SJCRH30 (cell line): ENCODE data around the gene TMEM181. TPM values are rescaled to one million over a fixed set of nuclear protein-coding genes. Genes with fewer than 3 reads are reported as not detected.
A peak's percentile ranks its signal among the peaks of the same experiment; 100 is the strongest.
"Not testable (repeated sequence)": the region's sequence is repeated elsewhere in the genome, so short reads cannot be mapped to it uniquely, and the experiment has no call there.

Experiments
- DNase-seq, 2 experiments: peaks; one replicate each; pipeline ENCODE4 v3.0.0-alpha.2; 2015 to 2020
- H3K27ac ChIP-seq: fragments of 250-450 bp; sonication (Bioruptor Pico); 2 replicates; pipeline ENCODE4 v1.5.1; 2020; ENCODE audit warnings: mild to moderate bottlenecking, moderate library complexity
- H3K27me3 ChIP-seq: fragments of 250-450 bp; sonication (Bioruptor Pico); 2 replicates; pipeline ENCODE4 v1.5.1; 2020; ENCODE audit warnings: mild to moderate bottlenecking, moderate library complexity
- H3K36me3 ChIP-seq: fragments of 250-450 bp; sonication (Bioruptor Pico); 2 replicates; pipeline ENCODE4 v1.5.1; 2020; ENCODE audit warnings: mild to moderate bottlenecking, moderate library complexity
- H3K4me1 ChIP-seq: fragments of 250-450 bp; sonication (Bioruptor Pico); 2 replicates; pipeline ENCODE4 v1.5.1; 2020; ENCODE audit warnings: mild to moderate bottlenecking, moderate library complexity
- H3K4me3 ChIP-seq: fragments of 250-450 bp; sonication (Bioruptor Pico); 2 replicates; pipeline ENCODE4 v1.5.1; 2020; ENCODE audit warnings: mild to moderate bottlenecking, moderate library complexity
- H3K9me3 ChIP-seq: fragments of 250-450 bp; sonication (Bioruptor Pico); replicated peaks from 2 replicates; pipeline ENCODE4 v1.5.1; 2020; ENCODE audit warnings: mild to moderate bottlenecking, moderate library complexity
- total RNA-seq: library from RNA; depleted of rRNA; stranded (reverse); fragments of >200 nt; shearing (Covaris generic); gene quantifications from 2 replicates; pipeline ENCODE4 v1.2.3, GENCODE V29; 2014

Gene TMEM181
- total RNA-seq, 1 experiment from 2014 or later = 33.5 TPM

DNA sequence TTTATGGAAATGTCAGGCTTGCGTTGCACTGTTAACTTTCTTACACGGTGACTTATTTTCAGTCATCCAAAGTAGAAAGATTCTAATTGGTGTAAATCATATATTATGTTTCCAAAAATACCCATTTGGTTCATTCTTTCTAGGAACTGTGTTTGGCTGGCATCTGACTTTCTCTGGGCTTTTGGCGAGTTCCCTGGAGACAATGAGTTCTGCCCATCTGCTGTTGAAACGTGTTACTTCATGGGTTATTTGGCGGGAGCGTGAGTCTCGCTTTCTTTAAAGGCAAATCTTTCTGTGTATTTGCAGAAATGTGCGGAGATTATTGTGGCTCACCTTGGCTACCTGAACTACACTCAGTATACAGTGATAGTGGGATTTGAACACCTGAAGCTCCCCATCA lies 29.5 kb downstream of the TMEM181 start:
- no peaks in the 10 kb centered on the region for H3K27me3 ChIP-seq
- H3K36me3 ChIP-seq = peaks cover 48% of the 10 kb centered on the region
- H3K27ac ChIP-seq = no peak overlapping the region
- no peak for DNase-seq
- no peak overlapping the region for H3K4me3 ChIP-seq
- H3K4me1 ChIP-seq = no peaks in the 10 kb centered on the region
- H3K9me3 ChIP-seq = no peaks in the 10 kb centered on the region; the same call in 1 of the 2 replicates

DNA sequence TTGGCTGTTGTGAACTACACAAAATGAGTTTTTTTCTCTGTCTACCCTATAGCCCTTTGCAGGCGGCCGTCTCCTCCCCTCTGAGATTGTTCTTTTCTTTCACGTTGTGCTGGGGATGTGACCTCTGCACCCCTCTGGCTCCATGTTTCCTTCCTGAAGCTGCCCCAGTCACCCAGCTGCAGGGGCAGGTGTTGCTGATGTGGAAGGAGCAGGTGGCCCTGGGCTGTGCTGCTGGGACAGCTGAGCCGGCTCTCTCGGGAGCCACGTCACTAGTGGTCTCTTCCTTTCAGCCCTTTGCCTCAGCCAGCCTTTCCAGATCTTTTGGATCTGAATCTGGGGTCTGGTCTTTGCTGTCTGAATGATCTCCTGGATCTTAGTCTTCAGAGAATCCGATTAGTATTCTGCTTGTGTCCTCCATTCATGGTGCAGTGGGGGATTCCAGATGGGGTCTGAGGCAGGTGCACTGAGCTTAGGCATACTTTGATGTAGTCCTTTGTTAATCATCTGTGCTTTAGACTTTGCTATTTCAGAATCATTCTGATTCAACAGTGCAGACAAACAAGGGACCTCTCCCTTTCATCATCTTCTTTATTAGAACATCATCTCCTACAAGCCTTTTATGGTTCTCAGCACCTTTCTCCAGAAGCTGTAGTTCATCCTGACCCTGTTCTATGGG lies 31.4 kb downstream of the TMEM181 start:
- no peak for DNase-seq
- Histone ChIP-seq H3K36me3 (peaks cover 37% of the 10 kb centered on the region), H3K27ac (no peak overlapping the region), H3K9me3 (no peaks in the 10 kb centered on the region), H3K4me1 (no peaks in the 10 kb centered on the region), H3K27me3 (no peaks in the 10 kb centered on the region), H3K4me3 (no peak overlapping the region)

DNA sequence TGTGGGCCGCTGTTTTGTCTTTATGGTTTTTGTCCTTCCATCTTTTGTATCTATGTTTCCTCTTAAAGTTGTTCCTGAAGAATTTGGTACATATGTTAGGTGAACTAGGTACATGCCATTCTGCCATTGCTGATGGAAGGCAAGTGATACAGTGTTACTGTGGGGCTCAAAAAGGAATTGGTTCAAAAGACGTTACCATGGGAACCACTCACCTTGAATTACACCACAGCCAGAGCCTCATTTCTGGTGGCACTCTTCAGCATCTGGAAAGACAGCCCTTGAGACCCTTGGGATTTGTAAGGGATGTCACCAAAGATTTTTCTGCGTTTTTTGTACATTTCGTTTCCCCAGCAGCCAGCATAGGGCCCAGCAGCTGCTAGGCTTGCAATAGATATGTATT lies 31.9 kb downstream of the TMEM181 start:
- Histone ChIP-seq H3K4me3 (no peak overlapping the region), H3K9me3 (no peaks in the 10 kb centered on the region), H3K36me3 (peaks cover 32% of the 10 kb centered on the region), H3K4me1 (no peaks in the 10 kb centered on the region), H3K27ac (no peak overlapping the region), H3K27me3 (no peaks in the 10 kb centered on the region)
- DNase-seq = no peak

DNA sequence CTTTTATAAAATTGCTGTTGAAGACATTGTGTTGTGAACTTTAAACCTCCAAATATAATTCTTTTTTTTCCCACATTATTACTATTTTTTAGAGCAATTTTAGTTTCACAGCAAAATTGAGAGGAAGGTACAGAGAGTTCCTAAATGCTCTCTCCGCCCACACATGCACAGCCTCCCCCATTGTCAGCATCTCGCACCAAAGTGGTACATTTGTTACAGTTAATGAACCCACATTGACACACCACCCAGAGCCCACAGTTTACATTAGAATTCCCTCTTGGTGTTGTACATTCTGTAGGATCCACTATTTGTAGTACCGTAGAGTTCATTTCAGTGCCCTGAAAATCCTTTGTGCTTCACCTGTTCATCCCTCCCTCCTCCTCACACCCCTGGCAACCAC lies 33.8 kb downstream of the TMEM181 start:
- Histone ChIP-seq H3K36me3 (peaks cover 19% of the 10 kb centered on the region; the same call in 1 of the 2 replicates), H3K4me3 (no peak overlapping the region), H3K4me1 (no peaks in the 10 kb centered on the region), H3K27ac (no peak overlapping the region), H3K27me3 (no peaks in the 10 kb centered on the region), H3K9me3 (no peaks in the 10 kb centered on the region)
- DNase-seq = no peak

DNA sequence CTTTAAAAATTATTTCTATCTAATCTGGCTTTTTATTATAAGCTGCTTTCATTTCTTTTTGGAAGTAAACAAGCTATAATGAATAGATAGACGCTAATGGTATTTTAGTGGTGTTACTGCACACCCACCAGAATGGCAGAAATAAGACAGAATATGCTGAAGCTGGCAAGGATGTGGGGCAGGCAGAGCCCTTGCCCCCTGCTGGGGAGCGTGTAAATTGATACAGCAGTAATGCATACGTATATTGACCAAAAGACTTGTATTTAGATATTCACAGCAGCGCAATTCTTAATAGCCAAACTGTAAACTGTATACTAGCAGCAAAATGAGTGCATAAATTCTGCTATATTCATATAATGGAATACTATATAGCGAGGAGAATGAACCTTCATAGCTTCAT lies 35.3 kb downstream of the TMEM181 start:
- H3K36me3 ChIP-seq = peaks cover 19% of the 10 kb centered on the region; the same call in 1 of the 2 replicates
- H3K9me3 ChIP-seq = no peaks in the 10 kb centered on the region
- no peak for DNase-seq
- H3K4me1 ChIP-seq = no peaks in the 10 kb centered on the region
- no peak overlapping the region for H3K27ac ChIP-seq
- H3K4me3 ChIP-seq = no peak overlapping the region
- H3K27me3 ChIP-seq = no peaks in the 10 kb centered on the region

DNA sequence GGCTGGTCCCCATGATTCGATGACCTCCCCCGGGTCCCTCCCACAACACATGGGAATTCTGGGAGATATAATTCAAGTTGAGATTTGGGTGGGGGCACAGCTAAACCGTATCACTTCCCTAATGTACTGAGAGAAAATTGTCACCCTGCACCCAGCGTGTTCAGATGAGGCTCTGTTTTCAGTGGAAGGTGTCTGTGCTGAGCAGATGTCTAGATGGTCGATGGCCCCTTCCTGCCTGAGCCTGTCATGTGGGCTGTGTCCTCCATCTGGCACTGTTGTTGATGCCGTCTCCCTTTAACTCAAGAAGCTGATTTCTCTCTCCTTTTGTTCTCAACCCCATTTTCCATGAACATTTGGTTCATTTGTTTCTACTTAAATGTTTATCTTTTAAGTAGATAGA lies 37.0 kb downstream of the TMEM181 start:
- DNase-seq = no peak
- H3K36me3 ChIP-seq = peaks cover 18% of the 10 kb centered on the region
- no peak overlapping the region for H3K27ac ChIP-seq
- H3K27me3 ChIP-seq = no peaks in the 10 kb centered on the region
- H3K9me3 ChIP-seq = no peaks in the 10 kb centered on the region
- no peaks in the 10 kb centered on the region for H3K4me1 ChIP-seq
- H3K4me3 ChIP-seq = no peak overlapping the region

DNA sequence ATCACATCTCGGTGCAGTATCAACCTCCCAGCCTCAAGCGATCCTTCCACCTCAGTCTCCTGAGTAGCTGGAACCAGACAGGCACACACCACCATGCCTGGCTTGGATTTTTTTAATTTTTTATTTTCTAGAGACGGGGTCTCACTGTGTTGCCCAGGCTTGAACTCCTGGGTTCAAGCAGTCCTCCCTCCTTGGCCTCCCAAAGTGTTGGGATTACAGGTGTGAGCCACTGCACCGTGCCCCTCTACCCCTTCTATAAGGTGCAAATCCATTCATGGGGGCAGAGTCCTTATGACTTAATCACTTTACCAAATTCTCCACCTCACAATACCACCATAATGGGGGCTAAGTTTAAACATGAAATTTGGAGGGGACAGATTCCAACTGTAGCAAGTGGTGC lies 37.7 kb downstream of the TMEM181 start:
- peaks cover 18% of the 10 kb centered on the region for H3K36me3 ChIP-seq

DNA sequence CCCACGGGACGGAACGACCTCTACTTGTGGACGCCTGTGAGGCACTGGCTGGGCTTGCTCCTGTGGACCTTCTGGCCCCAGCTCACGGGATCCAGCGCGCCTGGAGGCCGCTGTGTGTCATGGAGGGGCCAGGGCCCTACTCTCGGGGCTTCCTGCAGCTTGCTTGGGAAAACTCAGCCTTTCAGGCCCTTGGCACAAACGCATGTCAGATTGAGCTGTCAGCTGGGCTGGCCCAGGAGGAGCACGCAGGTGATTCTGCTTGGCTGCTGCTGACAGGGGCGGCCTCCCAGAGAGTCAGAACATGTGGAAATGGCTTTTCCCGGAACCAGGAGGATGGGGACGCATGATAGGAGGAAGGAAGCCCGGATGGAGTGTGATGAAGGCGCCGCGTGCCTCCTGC lies 39.7 kb downstream of the TMEM181 start:
- Histone ChIP-seq H3K4me3 (no peak overlapping the region), H3K9me3 (no peaks in the 10 kb centered on the region), H3K27ac (no peak overlapping the region), H3K27me3 (no peaks in the 10 kb centered on the region), H3K4me1 (no peaks in the 10 kb centered on the region), H3K36me3 (peaks cover 11% of the 10 kb centered on the region)
- no peak for DNase-seq

More for the DNA sequence above, 37.7 kb downstream of the TMEM181 start:
- Histone ChIP-seq H3K4me3 (no peak overlapping the region), H3K4me1 (no peaks in the 10 kb centered on the region), H3K27ac (no peak overlapping the region), H3K27me3 (no peaks in the 10 kb centered on the region), H3K9me3 (no peaks in the 10 kb centered on the region)
- DNase-seq = no peak

DNA sequence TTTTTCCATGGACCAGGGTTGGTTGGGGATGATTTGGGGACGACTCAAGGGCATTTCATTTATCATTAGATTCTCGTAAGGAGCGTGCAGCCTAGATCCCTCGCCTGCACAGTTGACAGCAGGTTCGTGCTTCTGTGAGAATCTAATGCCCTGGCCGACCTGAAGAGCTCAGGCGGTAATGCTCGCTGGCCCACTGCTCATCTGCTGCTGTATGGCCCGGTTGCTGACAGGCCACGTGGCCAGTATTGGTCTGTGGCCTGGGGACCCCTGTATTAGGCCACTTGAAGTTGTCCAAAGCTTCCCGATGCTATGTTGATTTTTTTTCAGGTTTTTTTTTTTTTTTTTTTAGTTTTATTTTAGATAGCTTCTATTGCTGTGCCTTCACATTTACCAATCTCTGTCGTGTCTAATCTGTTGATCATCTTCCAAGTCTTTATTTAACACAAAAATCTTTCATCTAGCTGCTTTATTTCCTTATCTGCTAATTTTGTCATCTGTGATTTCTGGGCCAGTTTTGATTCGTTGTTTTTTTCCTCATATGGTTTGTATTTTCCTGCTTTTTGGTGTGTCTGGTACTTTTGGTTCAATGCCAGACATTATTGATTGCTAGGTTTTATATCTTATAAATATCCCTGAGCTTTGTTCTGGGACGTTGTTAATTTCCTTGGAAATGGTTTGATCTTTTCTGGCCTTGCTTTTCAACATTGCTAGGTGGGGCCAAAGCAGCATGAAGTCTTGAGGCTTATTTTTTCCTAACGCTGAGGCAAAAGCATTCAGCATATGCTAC lies 43.6 kb downstream of the TMEM181 start:
- Histone ChIP-seq H3K27ac (no peak overlapping the region), H3K27me3 (no peaks in the 10 kb centered on the region), H3K9me3 (no peaks in the 10 kb centered on the region), H3K4me1 (no peaks in the 10 kb centered on the region), H3K36me3 (peaks cover 22% of the 10 kb centered on the region), H3K4me3 (no peak overlapping the region)
- DNase-seq = no peak

DNA sequence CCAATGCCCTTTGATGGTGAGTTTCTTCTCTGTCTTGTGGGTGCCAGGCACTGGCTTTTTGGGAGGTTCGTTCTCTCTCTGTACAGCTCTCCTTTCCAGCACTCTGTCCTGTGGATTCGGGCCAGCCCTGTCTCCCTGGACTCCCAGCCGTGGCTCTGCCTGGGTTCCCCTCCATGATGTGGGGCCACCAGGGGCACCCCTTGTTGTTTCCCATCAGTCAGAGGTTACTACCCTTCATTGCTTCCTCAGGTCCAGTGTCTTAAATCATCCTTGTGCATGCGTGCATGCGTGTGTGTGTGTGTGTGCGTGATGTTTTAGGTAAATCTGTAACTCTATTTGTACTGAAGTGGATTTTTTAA lies 44.1 kb downstream of the TMEM181 start:
- no peak overlapping the region for H3K27ac ChIP-seq
- no peaks in the 10 kb centered on the region for H3K4me1 ChIP-seq
- DNase-seq = no peak
- no peaks in the 10 kb centered on the region for H3K9me3 ChIP-seq
- peaks cover 25% of the 10 kb centered on the region for H3K36me3 ChIP-seq
- H3K4me3 ChIP-seq = no peak overlapping the region
- no peaks in the 10 kb centered on the region for H3K27me3 ChIP-seq

DNA sequence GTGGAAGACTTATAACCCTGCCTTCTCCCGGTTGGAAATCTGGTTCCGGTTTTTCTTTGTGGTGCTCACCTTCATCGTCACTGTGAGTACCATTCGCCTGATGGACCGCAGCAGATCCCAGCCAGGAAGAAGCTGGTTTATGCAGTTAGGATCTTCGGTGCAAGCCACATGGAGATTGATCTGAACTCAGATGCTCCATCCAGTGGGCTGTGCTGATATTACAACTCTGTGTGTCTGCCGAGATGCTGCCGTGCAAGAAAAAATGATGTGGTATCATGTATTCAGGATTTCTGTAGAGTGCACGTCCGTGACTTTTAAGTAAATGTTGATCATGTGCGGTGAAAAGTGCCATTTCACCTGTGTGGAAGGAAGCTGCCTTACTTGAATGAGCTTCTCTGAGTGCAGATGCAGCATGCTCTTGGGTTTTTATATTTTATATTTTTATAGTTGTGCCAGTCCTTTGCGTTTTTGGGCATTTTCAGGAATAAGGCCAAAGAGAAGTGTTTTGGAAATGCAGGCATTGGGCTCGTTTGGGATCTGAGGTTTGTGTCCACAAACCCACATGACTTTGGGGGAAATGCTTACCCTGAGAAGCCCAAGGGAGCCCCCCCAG lies 45.5 kb downstream of the TMEM181 start:
- Histone ChIP-seq H3K4me1 (no peaks in the 10 kb centered on the region), H3K27ac (no peak overlapping the region), H3K4me3 (no peak overlapping the region), H3K9me3 (no peaks in the 10 kb centered on the region), H3K27me3 (no peaks in the 10 kb centered on the region), H3K36me3 (peaks cover 34% of the 10 kb centered on the region)
- DNase-seq = peak; percentile 58 to 77

DNA sequence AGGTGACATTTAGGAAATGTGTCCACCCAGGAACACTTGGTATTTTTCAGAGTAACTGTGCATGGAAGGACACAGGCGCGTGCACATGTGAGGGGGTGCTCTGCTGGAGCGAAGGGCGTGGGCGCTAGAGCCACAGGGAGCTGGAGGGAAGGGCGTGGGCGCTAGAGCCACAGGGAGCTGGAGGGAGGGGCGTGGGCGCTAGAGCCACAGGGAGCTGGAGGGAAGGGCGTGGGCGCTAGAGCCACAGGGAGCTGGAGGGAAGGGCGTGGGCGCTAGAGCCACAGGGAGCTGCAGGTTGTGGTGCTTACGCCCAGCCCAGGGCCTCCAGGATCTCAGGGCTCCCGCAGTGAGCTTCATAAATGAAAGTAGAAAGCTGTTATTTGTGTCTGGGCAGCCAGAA lies 46.1 kb downstream of the TMEM181 start:
- H3K27me3 ChIP-seq, H3K27ac ChIP-seq, H3K4me1 ChIP-seq, H3K9me3 ChIP-seq, H3K4me3 ChIP-seq, DNase-seq: not testable (repeated sequence)
- H3K36me3 ChIP-seq = peaks cover 34% of the 10 kb centered on the region

DNA sequence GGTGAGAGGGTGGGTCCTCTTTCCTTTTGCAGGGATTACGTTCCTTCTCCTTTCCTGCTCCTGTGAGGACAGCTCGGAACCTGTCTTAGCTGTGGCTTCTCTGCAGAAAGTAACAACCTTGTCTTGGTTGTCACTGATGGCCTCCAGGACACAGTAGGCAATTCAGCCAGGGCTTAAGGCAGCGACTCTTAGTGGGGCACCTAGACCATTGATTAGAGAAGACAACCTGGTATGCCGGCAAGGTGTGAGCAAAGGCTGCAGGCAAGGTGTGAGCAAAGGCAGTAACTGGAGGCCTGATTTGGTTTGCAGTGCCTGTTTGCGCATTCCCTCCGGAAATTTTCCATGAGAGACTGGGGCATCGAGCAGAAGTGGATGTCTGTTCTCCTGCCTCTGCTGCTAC lies 47.0 kb downstream of the TMEM181 start:
- H3K27me3 ChIP-seq = no peaks in the 10 kb centered on the region
- H3K27ac ChIP-seq = no peak overlapping the region
- H3K4me3 ChIP-seq = no peak overlapping the region
- H3K9me3 ChIP-seq = no peaks in the 10 kb centered on the region
- peaks cover 34% of the 10 kb centered on the region for H3K36me3 ChIP-seq
- DNase-seq = no peak
- H3K4me1 ChIP-seq = no peaks in the 10 kb centered on the region

DNA sequence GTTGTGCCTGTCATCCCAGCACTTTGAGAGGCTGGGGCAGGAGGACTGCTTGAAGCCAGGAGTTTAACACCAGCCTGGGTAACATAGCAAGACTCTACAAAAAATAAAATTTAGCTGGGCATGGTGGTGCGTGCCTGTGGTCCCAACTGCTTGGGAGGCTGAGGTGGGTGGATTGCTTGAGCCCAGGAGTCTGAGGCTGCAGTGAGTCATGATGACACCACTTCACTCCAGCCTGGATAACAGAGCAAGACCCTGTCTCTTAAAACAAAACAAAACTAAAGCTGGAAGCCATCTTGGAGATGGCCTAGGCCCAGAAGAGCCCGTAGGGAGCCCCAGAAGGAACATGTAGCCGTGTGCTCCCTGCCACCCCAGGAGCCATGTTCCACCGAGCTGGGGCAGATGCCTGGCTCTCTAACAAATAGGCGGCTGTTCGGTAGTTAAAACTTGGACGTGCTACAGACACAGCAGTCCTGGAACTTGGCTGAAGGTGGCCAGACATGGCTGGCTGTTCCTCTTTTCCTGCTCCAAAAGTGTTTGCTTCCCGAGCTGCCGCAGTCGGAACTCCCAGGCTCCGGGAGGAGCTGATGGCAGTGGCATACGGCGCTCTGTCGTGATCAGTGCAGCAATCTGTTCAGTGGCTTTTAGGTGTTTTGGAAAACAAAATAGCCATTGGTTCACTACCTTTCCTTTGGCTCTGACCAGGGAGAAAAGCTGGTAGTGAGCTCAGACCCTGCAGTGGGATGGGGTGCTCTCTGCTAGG lies 47.7 kb downstream of the TMEM181 start:
- no peak for DNase-seq
- H3K9me3 ChIP-seq = no peaks in the 10 kb centered on the region
- H3K4me1 ChIP-seq = no peaks in the 10 kb centered on the region
- H3K36me3 ChIP-seq = peaks cover 34% of the 10 kb centered on the region
- H3K27me3 ChIP-seq = no peaks in the 10 kb centered on the region
- H3K4me3 ChIP-seq = no peak overlapping the region
- no peak overlapping the region for H3K27ac ChIP-seq

DNA sequence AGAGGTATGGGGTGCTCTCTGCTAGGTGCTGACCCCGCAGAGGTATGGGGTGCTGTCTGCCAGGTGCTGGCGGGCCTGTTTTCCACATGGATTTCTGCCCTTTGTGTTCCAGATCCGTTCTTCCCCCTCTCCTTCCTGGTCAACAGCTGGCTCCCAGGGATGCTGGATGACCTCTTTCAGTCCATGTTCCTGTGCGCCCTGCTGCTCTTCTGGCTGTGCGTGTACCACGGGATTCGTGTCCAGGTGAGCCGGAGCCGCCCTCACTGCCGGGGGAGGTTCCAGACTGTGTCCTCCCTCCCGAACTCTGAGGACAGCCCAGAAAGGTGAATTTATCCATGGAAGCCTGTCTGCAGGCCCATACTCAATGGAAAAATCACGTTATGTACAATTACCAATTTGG lies 48.3 kb downstream of the TMEM181 start:
- Histone ChIP-seq H3K27ac (no peak overlapping the region), H3K4me3 (no peak overlapping the region), H3K36me3 (peaks cover 41% of the 10 kb centered on the region), H3K27me3 (no peaks in the 10 kb centered on the region), H3K9me3 (no peaks in the 10 kb centered on the region), H3K4me1 (peaks cover 3% of the 10 kb centered on the region; the same call in 1 of the 2 replicates)
- no peak for DNase-seq
